H9 (cell line): ENCODE data around the gene TP53BP1. TPM values are rescaled to one million over a fixed set of nuclear protein-coding genes. Genes with fewer than 3 reads are reported as not detected.
A peak's percentile ranks its signal among the peaks of the same experiment; 100 is the strongest.

Experiments used
- DNase-seq: peaks from one replicate; pipeline ENCODE4 v3.0.0-alpha.2; 2017
- H2AFZ ChIP-seq: one replicate; pipeline ENCODE4 v1.6.1; 2013; ENCODE audit warnings: mild to moderate bottlenecking, low read length, control low read depth, moderate library complexity
- H2AK5ac ChIP-seq: 2 replicates; pipeline ENCODE4 v1.6.1; 2013; ENCODE audit warnings: low read length, control low read depth, mixed read lengths; ENCODE audit not compliant: insufficient read length
- H2BK120ac ChIP-seq: one replicate; pipeline ENCODE4 v1.6.1; 2013; ENCODE audit warnings: low read depth, mild to moderate bottlenecking, low read length, control low read depth, inconsistent platforms; ENCODE audit not compliant: poor library complexity, severe bottlenecking
- H2BK12ac ChIP-seq: 2 replicates; pipeline ENCODE4 v1.6.1; 2013; ENCODE audit warnings: low read length, control low read depth, mixed read lengths, low read depth; ENCODE audit not compliant: insufficient read length
- H2BK15ac ChIP-seq: 2 replicates; pipeline ENCODE4 v1.6.1; 2013; ENCODE audit warnings: low read depth, low read length, control low read depth
- H2BK20ac ChIP-seq: one replicate; pipeline ENCODE4 v1.6.1; 2013; ENCODE audit warnings: low read depth, mild to moderate bottlenecking, low read length, control low read depth, inconsistent platforms; ENCODE audit not compliant: poor library complexity, severe bottlenecking
- H2BK5ac ChIP-seq: 2 replicates; pipeline ENCODE4 v1.6.1; 2013; ENCODE audit warnings: low read length, control low read depth, mixed read lengths; ENCODE audit not compliant: insufficient read length
- H3K14ac ChIP-seq: 2 replicates; pipeline ENCODE4 v1.6.1; 2013; ENCODE audit warnings: low read length, control low read depth; ENCODE audit not compliant: insufficient read depth
- H3K18ac ChIP-seq: 2 replicates; pipeline ENCODE4 v1.6.1; 2013; ENCODE audit warnings: low read depth, mild to moderate bottlenecking, mixed read lengths, low read length, control low read depth; ENCODE audit not compliant: insufficient read length
- H3K23ac ChIP-seq: 2 replicates; pipeline ENCODE4 v1.6.1; 2013; ENCODE audit warnings: low read length, control low read depth, mixed read lengths, low read depth; ENCODE audit not compliant: insufficient read length
- H3K23me2 ChIP-seq: 2 replicates; pipeline ENCODE4 v1.6.1; 2013; ENCODE audit warnings: low read depth, mild to moderate bottlenecking, mixed read lengths, low read length, control low read depth; ENCODE audit not compliant: insufficient read length, poor library complexity, severe bottlenecking
- H3K27ac ChIP-seq: 2 replicates; pipeline ENCODE4 v1.5.1; 2013; ENCODE audit warnings: low read length, control low read depth, mixed read lengths, low read depth; ENCODE audit not compliant: insufficient read length
- H3K27me3 ChIP-seq: 2 replicates; pipeline ENCODE4 v1.6.1; 2013; ENCODE audit warnings: low read length, control low read depth, inconsistent platforms; ENCODE audit not compliant: insufficient read depth
- H3K4ac ChIP-seq: 2 replicates; pipeline ENCODE4 v1.6.1; 2013; ENCODE audit warnings: low read depth, mild to moderate bottlenecking, control low read depth, inconsistent platforms, low read length, moderate library complexity
- H3K4me1 ChIP-seq: 2 replicates; pipeline ENCODE4 v1.6.1; 2013; ENCODE audit warnings: low read length, control low read depth, inconsistent platforms; ENCODE audit not compliant: insufficient read depth
- H3K4me2 ChIP-seq: 2 replicates; pipeline ENCODE4 v1.6.1; 2013; ENCODE audit warnings: low read length, control low read depth, mixed read lengths; ENCODE audit not compliant: insufficient read length, insufficient read depth
- H3K56ac ChIP-seq: 2 replicates; pipeline ENCODE4 v1.6.1; 2013; ENCODE audit warnings: low read depth, mild to moderate bottlenecking, mixed read lengths, low read length, control low read depth; ENCODE audit not compliant: insufficient read length
- H3K79me1 ChIP-seq: 2 replicates; pipeline ENCODE4 v1.6.1; 2013; ENCODE audit warnings: low read depth, mild to moderate bottlenecking, moderate library complexity, low read length, control low read depth, inconsistent platforms; ENCODE audit not compliant: insufficient read depth, poor library complexity, severe bottlenecking
- H3K79me2 ChIP-seq: 2 replicates; pipeline ENCODE4 v1.6.1; 2013; ENCODE audit warnings: low read length, control low read depth, inconsistent platforms; ENCODE audit not compliant: insufficient read depth
- H3K9ac ChIP-seq: 2 replicates; pipeline ENCODE4 v1.6.1; 2013; ENCODE audit warnings: low read length, control low read depth, mixed read lengths; ENCODE audit not compliant: insufficient read length; ENCODE audit errors: extremely low read depth
- H3K9me3 ChIP-seq: one replicate; pipeline ENCODE4 v1.6.1; 2013; ENCODE audit warnings: low read depth, low read length, inconsistent platforms; ENCODE audit not compliant: control insufficient read depth
- H3T11ph ChIP-seq: one replicate; pipeline ENCODE4 v1.6.1; 2013; ENCODE audit warnings: mild to moderate bottlenecking, low read length, control low read depth, inconsistent platforms
- H4K20me1 ChIP-seq: one replicate; pipeline ENCODE4 v1.6.1; 2013; ENCODE audit not compliant: control insufficient read depth, insufficient read length, insufficient read depth
- H4K5ac ChIP-seq: 2 replicates; pipeline ENCODE4 v1.6.1; 2013; ENCODE audit warnings: low read depth, mild to moderate bottlenecking, mixed read lengths, low read length, control low read depth; ENCODE audit not compliant: insufficient read length
- H4K8ac ChIP-seq: replicated peaks from 2 replicates; pipeline ENCODE4 v1.6.1; 2013; ENCODE audit warnings: low read length, control low read depth, mixed read lengths, low read depth; ENCODE audit not compliant: insufficient read length
- H4K91ac ChIP-seq: 2 replicates; pipeline ENCODE4 v1.6.1; 2013; ENCODE audit warnings: low read depth, mild to moderate bottlenecking, moderate library complexity, mixed read lengths, low read length, control low read depth; ENCODE audit not compliant: insufficient read length
- H3K27ac Mint-ChIP-seq, 3 experiments: 2 replicates in 2 of 3; 3 replicates in 1 of 3; pipeline ENCODE4 v1.8.0; 2020 to 2021; ENCODE audit warnings: mixed read lengths in 3 of 3, mild to moderate bottlenecking in 1 of 3, moderate library complexity in 1 of 3
- H3K27me3 Mint-ChIP-seq: 2 replicates; pipeline ENCODE4 v1.8.0; 2021; ENCODE audit warnings: low read depth, mild to moderate bottlenecking, moderate library complexity, mixed read lengths
- H3K36me3 Mint-ChIP-seq, 3 experiments: 2 replicates in 2 of 3; 3 replicates in 1 of 3; pipeline ENCODE4 v1.8.0; 2020 to 2021; ENCODE audit warnings: low read depth in 3 of 3, mixed read lengths in 3 of 3; ENCODE audit not compliant: insufficient read depth in 1 of 3
- H3K4me1 Mint-ChIP-seq, 2 experiments: 2 replicates each; pipeline ENCODE4 v1.8.0; 2020; ENCODE audit warnings: mixed read lengths in 2 of 2
- H3K4me3 Mint-ChIP-seq, 2 experiments: 2 replicates in 1 of 2; 3 replicates in 1 of 2; pipeline ENCODE4 v1.8.0; 2020 to 2021; ENCODE audit warnings: mild to moderate bottlenecking in 2 of 2, mixed read lengths in 2 of 2, moderate library complexity in 1 of 2
- H3K9me3 Mint-ChIP-seq, 2 experiments: 2 replicates in 1 of 2; 3 replicates in 1 of 2; pipeline ENCODE4 v1.8.0; 2020; ENCODE audit warnings: mild to moderate bottlenecking in 2 of 2, mixed read lengths in 2 of 2, moderate library complexity in 1 of 2
- WGBS: extraction: QIAGEN DNeasy Blood & Tissue Kit; methylation state at CpG from one replicate; pipeline ENCODE4 v1.1.7; 2013; ENCODE audit warnings: missing lambda C conversion rate, low lambda C conversion rate, mixed read lengths; ENCODE audit not compliant: insufficient read length; ENCODE audit errors: extremely low coverage; 5-methylcytosine and 5-hydroxymethylcytosine counted together
- total RNA-seq: library from RNA; stranded (reverse); gene quantifications from 2 replicates; pipeline ENCODE4 v1.2.1, GENCODE V29; 2021
- TF ChIP-seq, protein P1 (sequence below): fragments of 200-600 bp; sonication (generic); conservative IDR thresholded peaks from 3 replicates; pipeline ENCODE4 v1.8.0; 2021; ENCODE audit warnings: antibody characterized with exemption, mild to moderate bottlenecking

TP53BP1 gene
- total RNA-seq, 1 experiment from 2014 or later, result 81.5 TPM

DNA sequence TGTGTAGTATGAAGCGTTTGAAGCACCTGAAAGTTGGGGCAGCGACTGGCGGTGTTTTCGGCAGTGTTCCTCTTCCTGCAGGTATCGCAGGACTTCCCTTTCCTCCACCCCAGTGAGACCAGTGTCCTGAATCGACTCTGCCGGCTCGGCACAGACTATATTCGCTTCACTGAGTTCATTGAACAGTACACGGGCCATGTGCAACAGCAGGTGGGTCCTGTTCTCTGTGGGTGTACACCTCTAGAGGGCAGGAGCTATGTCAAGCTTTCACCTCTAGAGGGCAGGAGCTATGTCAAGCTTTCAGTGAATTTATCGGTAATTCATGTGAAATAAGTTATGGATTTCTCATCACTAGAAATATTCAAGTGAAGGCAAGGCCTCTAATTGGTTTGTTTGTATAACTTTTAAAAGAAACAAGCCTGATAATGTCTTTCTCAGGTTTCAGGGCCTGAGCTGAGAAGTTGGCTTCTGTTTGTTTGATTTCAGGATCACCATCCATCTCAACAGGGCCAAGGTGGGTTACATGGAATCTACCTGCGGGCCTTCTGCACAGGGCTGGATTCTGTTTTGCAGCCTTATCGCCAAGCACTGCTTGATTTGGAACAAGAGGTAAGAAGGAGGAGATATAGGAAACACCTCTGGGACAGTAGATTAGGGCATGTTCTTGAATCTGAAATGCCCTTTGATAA lies 116.8 kb downstream of the TP53BP1 start:
- WGBS, result no CpG with 5 or more reads among the region's 13 CpGs
- H3K27me3 Mint-ChIP-seq, result no peaks in the 10 kb centered on the region
- H3K79me2 ChIP-seq, result no peaks in the 10 kb centered on the region; the same call in 1 of the 2 replicates
- no peak overlapping the region for H2AK5ac ChIP-seq
- no peak overlapping the region for H3K9ac ChIP-seq
- no peak overlapping the region for H2BK5ac ChIP-seq
- H3K18ac ChIP-seq, result no peak overlapping the region
- H3K9me3 Mint-ChIP-seq, result no peaks in the 10 kb centered on the region
- H2BK15ac ChIP-seq, result no peak overlapping the region
- no peak overlapping the region for H3K27ac Mint-ChIP-seq
- no peak overlapping the region for H2BK20ac ChIP-seq
- H3K27ac ChIP-seq, result no peak overlapping the region
- no peak overlapping the region for H3K23ac ChIP-seq
- peaks cover 2% of the 10 kb centered on the region for H3K79me1 ChIP-seq
- no peak overlapping the region for H4K8ac ChIP-seq
- TF ChIP-seq, protein P1, sequence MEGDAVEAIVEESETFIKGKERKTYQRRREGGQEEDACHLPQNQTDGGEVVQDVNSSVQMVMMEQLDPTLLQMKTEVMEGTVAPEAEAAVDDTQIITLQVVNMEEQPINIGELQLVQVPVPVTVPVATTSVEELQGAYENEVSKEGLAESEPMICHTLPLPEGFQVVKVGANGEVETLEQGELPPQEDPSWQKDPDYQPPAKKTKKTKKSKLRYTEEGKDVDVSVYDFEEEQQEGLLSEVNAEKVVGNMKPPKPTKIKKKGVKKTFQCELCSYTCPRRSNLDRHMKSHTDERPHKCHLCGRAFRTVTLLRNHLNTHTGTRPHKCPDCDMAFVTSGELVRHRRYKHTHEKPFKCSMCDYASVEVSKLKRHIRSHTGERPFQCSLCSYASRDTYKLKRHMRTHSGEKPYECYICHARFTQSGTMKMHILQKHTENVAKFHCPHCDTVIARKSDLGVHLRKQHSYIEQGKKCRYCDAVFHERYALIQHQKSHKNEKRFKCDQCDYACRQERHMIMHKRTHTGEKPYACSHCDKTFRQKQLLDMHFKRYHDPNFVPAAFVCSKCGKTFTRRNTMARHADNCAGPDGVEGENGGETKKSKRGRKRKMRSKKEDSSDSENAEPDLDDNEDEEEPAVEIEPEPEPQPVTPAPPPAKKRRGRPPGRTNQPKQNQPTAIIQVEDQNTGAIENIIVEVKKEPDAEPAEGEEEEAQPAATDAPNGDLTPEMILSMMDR, result peak; percentile 86
- peaks cover 2% of the 10 kb centered on the region for H3K23me2 ChIP-seq
- no peak overlapping the region for H3K4me2 ChIP-seq
- H3K56ac ChIP-seq, result no peak overlapping the region
- no peak overlapping the region for H2BK12ac ChIP-seq
- peak; percentile 40 for DNase-seq
- H2BK120ac ChIP-seq, result no peak overlapping the region
- H3K14ac ChIP-seq, result no peak overlapping the region
- no peaks in the 10 kb centered on the region for H3K9me3 ChIP-seq
- H3K4me3 Mint-ChIP-seq, result no peak overlapping the region
- no peak overlapping the region for H3T11ph ChIP-seq
- H2AFZ ChIP-seq, result no peak overlapping the region
- H3K4me1 Mint-ChIP-seq, result peaks cover 8 to 12% of the 10 kb centered on the region in 2 experiments
- no peaks in the 10 kb centered on the region; the same call in 1 of the 2 replicates for H3K4me1 ChIP-seq
- H4K5ac ChIP-seq, result no peak overlapping the region
- no peaks in the 10 kb centered on the region for H4K20me1 ChIP-seq
- H3K36me3 Mint-ChIP-seq, result peaks cover 23 to 44% (median 36%) of the 10 kb centered on the region in 3 experiments; a peak in 6 of 7 replicates
- no peak overlapping the region for H4K91ac ChIP-seq
- H3K4ac ChIP-seq, result no peak overlapping the region
- no peaks in the 10 kb centered on the region for H3K27me3 ChIP-seq
